GM12891 (cell line): Measurements from ENCODE around the gene STAB2.

Experiments
- PAX5 ChIP-seq: IDR thresholded peaks from 2 replicates; pipeline ENCODE4 v1.6.1; 2011; ENCODE audit warnings: low read length, moderate library complexity, mild to moderate bottlenecking; ENCODE audit not compliant: insufficient read depth, severe bottlenecking
- POLR2A ChIP-seq: IDR thresholded peaks from 2 replicates; pipeline ENCODE4 v1.6.1; 2011; ENCODE audit warnings: low read depth, low read length, control low read depth
- POLR2AphosphoS5 ChIP-seq: IDR thresholded peaks from 2 replicates; pipeline ENCODE4 v1.6.1; 2011; ENCODE audit warnings: low read depth, low read length, control low read depth
- POU2F2 ChIP-seq: IDR thresholded peaks from 2 replicates; pipeline ENCODE4 v1.6.1; 2011; ENCODE audit warnings: low read depth, mild to moderate bottlenecking, control low read depth, low read length, moderate library complexity
- SPI1 ChIP-seq: IDR thresholded peaks from 2 replicates; pipeline ENCODE4 v1.6.1; 2011; ENCODE audit warnings: low read depth, low read length, control low read depth
- TAF1 ChIP-seq: IDR thresholded peaks from 2 replicates; pipeline ENCODE4 v1.6.1; 2011; ENCODE audit warnings: low read depth, low read length, control low read depth

DNA sequence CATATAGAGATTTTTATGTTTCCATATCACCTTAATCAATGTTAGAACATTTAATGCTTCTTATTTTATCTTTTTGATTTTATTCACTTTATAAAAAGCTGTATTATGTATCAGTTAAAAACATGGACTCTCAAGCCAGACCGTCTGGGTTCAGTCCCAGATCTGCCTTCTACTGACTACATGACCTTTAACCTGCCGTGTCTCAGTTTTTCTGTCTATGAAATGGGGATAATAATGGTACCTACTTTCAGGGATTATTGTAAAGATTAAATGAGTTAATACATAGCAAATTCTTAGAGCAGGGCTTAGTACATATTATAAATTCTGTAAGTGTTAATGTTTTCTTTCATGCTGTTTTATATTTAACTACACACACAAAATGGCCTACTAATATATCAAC is 50.4 kb downstream of the STAB2 start:
- TF ChIP-seq POLR2AphosphoS5: no peak
- TF ChIP-seq TAF1: no peak
- TF ChIP-seq PAX5: no peak
- TF ChIP-seq POLR2A: no peak
- no peak for TF ChIP-seq SPI1
- no peak for TF ChIP-seq POU2F2
